Measurements from ENCODE around the gene LRP10.
"Not testable (repeated sequence)": the region's sequence is repeated elsewhere in the genome, so short reads cannot be mapped to it uniquely, and the experiment has no call there.

LRP10 gene

GRCh38 chr14:22871224-22872032 is at the start of gene LRP10:
Gene LRP10, plus strand, starts transcription at chr14:22871740. Its CDS starts 564 bp downstream, at chr14:22872304.
- TF ChIP-seq CTCF (IDR thresholded peaks at IDR 0.05; ENCODE audit: borderline replicate concordance, control extremely low read depth, extremely low read depth, insufficient read depth, missing control alignments) = no peak
- peak; percentile 89 for DNase-seq (ENCODE audit: low spot score)
- in situ Hi-C loops (cut with MboI; ENCODE audit: low sequenced_read_pairs, unreplicated experiment) = no loop called here

- no peak for DNase-seq (ENCODE audit: low spot score)
- in situ Hi-C loops (cut with MboI; ENCODE audit: low sequenced_read_pairs, unreplicated experiment) = no loop called here
- TF ChIP-seq CTCF (IDR thresholded peaks at IDR 0.05; ENCODE audit: borderline replicate concordance, control extremely low read depth, extremely low read depth, insufficient read depth, missing control alignments) = no peak
Measured at GRCh38 chr14:22822016-22822570, 49.4 kb upstream of the LRP10 start.

- DNase-seq (ENCODE audit: low spot score) = peak; percentile 80
- TF ChIP-seq CTCF (IDR thresholded peaks at IDR 0.05; ENCODE audit: borderline replicate concordance, control extremely low read depth, extremely low read depth, insufficient read depth, missing control alignments) = peak; percentile 57
- in situ Hi-C loops (cut with MboI; ENCODE audit: low sequenced_read_pairs, unreplicated experiment) = no loop called here
Measured at GRCh38 chr14:22822571-22823098, 48.9 kb upstream of the LRP10 start.

GRCh38 chr14:22824711-22825359 is 46.7 kb upstream of the LRP10 start:
- DNase-seq (ENCODE audit: low spot score) = no peak
- in situ Hi-C loops (cut with MboI; ENCODE audit: low sequenced_read_pairs, unreplicated experiment) = no loop called here
- no peak for TF ChIP-seq CTCF (IDR thresholded peaks at IDR 0.05; ENCODE audit: borderline replicate concordance, control extremely low read depth, extremely low read depth, insufficient read depth, missing control alignments)

GRCh38 chr14:22829076-22829660 is 42.4 kb upstream of the LRP10 start:
- DNase-seq (ENCODE audit: low spot score); in situ Hi-C loops (cut with MboI; ENCODE audit: low sequenced_read_pairs, unreplicated experiment): not testable (repeated sequence)

GRCh38 chr14:22829661-22830442 is 41.7 kb upstream of the LRP10 start, which contains the start of gene MRPL52:
Gene MRPL52, plus strand, starts transcription at chr14:22829887. Its CDS starts 26 bp downstream, at chr14:22829913.
- in situ Hi-C loops (cut with MboI; ENCODE audit: low sequenced_read_pairs, unreplicated experiment) = no loop called here
- no peak for TF ChIP-seq CTCF (IDR thresholded peaks at IDR 0.05; ENCODE audit: borderline replicate concordance, control extremely low read depth, extremely low read depth, insufficient read depth, missing control alignments)
- peak; percentile 93 for DNase-seq (ENCODE audit: low spot score)
